GM23248 (cell line): ENCODE measurements around the gene SMC1B.

ENCODE experiments used
- EZH2 ChIP-seq: fragments of 200-600 bp; sonication (generic); IDR thresholded peaks from 2 replicates; pipeline ENCODE4 v1.6.1; 2018; ENCODE audit warnings: antibody characterized with exemption, mild to moderate bottlenecking; ENCODE audit not compliant: insufficient read depth, poor library complexity, severe bottlenecking
- EZH2phosphoT487 ChIP-seq: fragments of 200-600 bp; sonication (generic); IDR thresholded peaks from 2 replicates; pipeline ENCODE4 v1.6.1; 2018; ENCODE audit warnings: antibody characterized with exemption, moderate library complexity, mild to moderate bottlenecking, low read depth; ENCODE audit not compliant: insufficient read depth

DNA sequence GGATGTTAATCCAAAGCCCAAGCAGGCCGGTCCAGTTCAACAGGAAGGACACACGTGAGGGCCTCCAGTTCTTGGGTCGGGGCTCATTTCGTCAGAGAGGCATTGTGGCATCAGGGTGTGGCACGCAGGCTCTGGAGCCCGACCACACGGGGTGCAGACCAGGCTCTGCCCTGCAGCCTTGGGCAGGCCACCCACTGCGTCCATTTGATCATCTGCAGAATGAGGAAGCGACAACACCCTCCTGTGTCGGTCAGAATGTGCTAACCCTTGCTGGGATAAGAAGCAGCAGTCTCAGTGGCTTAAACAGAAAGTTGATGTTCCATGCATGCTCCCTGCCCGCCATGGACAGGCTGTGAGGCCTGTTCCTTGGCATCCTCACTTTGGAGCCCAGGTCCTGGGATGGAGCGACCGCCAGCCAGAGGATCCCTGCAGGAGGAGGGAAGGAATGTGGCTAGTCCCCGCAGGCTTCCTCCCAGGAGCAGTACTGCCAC, 10.9 kb upstream of the SMC1B start:
- TF ChIP-seq EZH2 (no peak), EZH2phosphoT487 (no peak)
